Daoy (cell line): ENCODE measurements around the gene EIF4E2. TPM values are rescaled to one million over a fixed set of nuclear protein-coding genes. Genes with fewer than 3 reads are reported as not detected.

Experiments
- DNase-seq: peaks from one replicate; pipeline ENCODE4 v3.0.0-alpha.2; 2015; ENCODE audit warnings: low read depth
- total RNA-seq: library from RNA; depleted of rRNA; stranded (reverse); fragments of >200 nt; shearing (Covaris generic); gene quantifications from 2 replicates; pipeline ENCODE4 v1.2.3, GENCODE V29; 2014; rRNA removed

The EIF4E2 gene
- total RNA-seq: 80.5 and 109 TPM in 2 replicates

GRCh38 chr2:232550354-232551249, at the start of gene EIF4E2, which contains the start of gene TIGD1:
TSS of gene EIF4E2 (plus strand) at chr2:232550689. CDS start at chr2:232550725, 36 bp downstream.
TSS of gene TIGD1 (minus strand) at chr2:232550557. CDS start at chr2:232549882, 675 bp downstream.
- DNase-seq: peak; percentile 94

- no peak for DNase-seq
These were observed 49.1 kb upstream of the EIF4E2 start for GRCh38 chr2:232501331-232501771.

GRCh38 chr2:232501794-232502390, 48.6 kb upstream of the EIF4E2 start:
- DNase-seq: no peak

- no peak for DNase-seq
These were observed 48.0 kb upstream of the EIF4E2 start for GRCh38 chr2:232502511-232502910.

- DNase-seq: no peak
These were observed 47.3 kb upstream of the EIF4E2 start for GRCh38 chr2:232502911-232503808.

- DNase-seq: no peak
These were observed 46.6 kb upstream of the EIF4E2 start for GRCh38 chr2:232503809-232504323.

- DNase-seq: no peak
These were observed 46.1 kb upstream of the EIF4E2 start for GRCh38 chr2:232504438-232504837.

GRCh38 chr2:232505856-232506255, 44.6 kb upstream of the EIF4E2 start:
- DNase-seq: no peak

- no peak for DNase-seq
These were observed 43.8 kb upstream of the EIF4E2 start for GRCh38 chr2:232506709-232507108.

GRCh38 chr2:232508251-232508650, 42.2 kb upstream of the EIF4E2 start:
- no peak for DNase-seq

- no peak for DNase-seq
These were observed 39.1 kb upstream of the EIF4E2 start for GRCh38 chr2:232511336-232511890.

- no peak for DNase-seq
These were observed 37.9 kb upstream of the EIF4E2 start for GRCh38 chr2:232512602-232513001.

- no peak for DNase-seq
These were observed 37.1 kb upstream of the EIF4E2 start for GRCh38 chr2:232513353-232513752.

GRCh38 chr2:232515639-232516038, 34.9 kb upstream of the EIF4E2 start:
- no peak for DNase-seq

- no peak for DNase-seq
These were observed 33.9 kb upstream of the EIF4E2 start for GRCh38 chr2:232516551-232516950.

GRCh38 chr2:232518844-232519243, 31.6 kb upstream of the EIF4E2 start:
- DNase-seq: no peak

- DNase-seq: no peak
These were observed 30.7 kb upstream of the EIF4E2 start, which contains the start of gene PRSS56 for GRCh38 chr2:232519581-232520438. TSS of gene PRSS56 (plus strand) at chr2:232520388. CDS start at chr2:232520599, 211 bp downstream.

- no peak for DNase-seq
These were observed 30.0 kb upstream of the EIF4E2 start for GRCh38 chr2:232520489-232520888.

GRCh38 chr2:232521098-232521497, 29.4 kb upstream of the EIF4E2 start:
- DNase-seq: no peak

- peak; percentile 45 for DNase-seq
These were observed 28.4 kb upstream of the EIF4E2 start for GRCh38 chr2:232521959-232522622.
